NB4 (cell line): ENCODE measurements around the gene NTN1.

Experiments
- DNase-seq: peaks from one replicate; pipeline ENCODE4 v3.0.0; 2010; ENCODE audit warnings: low read depth
- H3K4me3 ChIP-seq: one replicate; pipeline ENCODE4 v1.5.1; 2011; ENCODE audit warnings: mild to moderate bottlenecking, low read depth, low read length, moderate library complexity
- CTCF ChIP-seq: IDR thresholded peaks from one replicate; pipeline ENCODE4 v1.5.1; 2012; ENCODE audit warnings: low read depth, low read length
- MAX ChIP-seq: IDR thresholded peaks from 2 replicates; pipeline ENCODE4 v1.6.1; 2011; ENCODE audit warnings: low read depth, low read length
- MYC ChIP-seq: IDR thresholded peaks from 2 replicates; pipeline ENCODE4 v1.6.1; 2011; ENCODE audit warnings: low read depth, low read length
- POLR2A ChIP-seq: IDR thresholded peaks from 2 replicates; pipeline ENCODE4 v1.6.1; 2011; ENCODE audit warnings: mild to moderate bottlenecking; ENCODE audit not compliant: insufficient read length; ENCODE audit errors: extremely low read depth

The NTN1 gene

GRCh38 chr17:9022573-9023391 lies 1.5 kb downstream of the NTN1 start:
- H3K4me3 ChIP-seq: no peak overlapping the region
- no peak for DNase-seq
- TF ChIP-seq POLR2A: no peak
- TF ChIP-seq MYC: no peak
- TF ChIP-seq MAX: no peak
- TF ChIP-seq CTCF: no peak

- DNase-seq: no peak
- H3K4me3 ChIP-seq: no peak overlapping the region
- TF ChIP-seq MAX (no peak), MYC (no peak), CTCF (no peak), POLR2A (no peak)
These were observed 2.3 kb downstream of the NTN1 start for GRCh38 chr17:9023392-9024218.

- no peak overlapping the region for H3K4me3 ChIP-seq
These were observed 3.2 kb downstream of the NTN1 start for GRCh38 chr17:9024497-9024896.

GRCh38 chr17:9026741-9027140 lies 5.4 kb downstream of the NTN1 start:
- TF ChIP-seq MAX (no peak), MYC (no peak), POLR2A (no peak), CTCF (no peak)
- H3K4me3 ChIP-seq: no peak overlapping the region
- DNase-seq: no peak

More at GRCh38 chr17:9024497-9024896, 3.2 kb downstream of the NTN1 start:
- TF ChIP-seq MAX: no peak
- no peak for TF ChIP-seq MYC
- TF ChIP-seq CTCF: no peak
- TF ChIP-seq POLR2A: no peak
- no peak for DNase-seq

- H3K4me3 ChIP-seq: no peak overlapping the region
- DNase-seq: no peak
- no peak for TF ChIP-seq MAX
- TF ChIP-seq MYC: no peak
- TF ChIP-seq POLR2A: no peak
- no peak for TF ChIP-seq CTCF
These were observed 7.1 kb downstream of the NTN1 start for GRCh38 chr17:9028202-9028987.
